Colonic mucosa (tissue), 4 donors: ENCODE measurements around the gene HDGFL2. TPM values are rescaled to one million over a fixed set of nuclear protein-coding genes. Genes with fewer than 3 reads are reported as not detected.

Experiments used
- DNase-seq: peaks from one replicate; pipeline ENCODE4 v3.0.0-alpha.2; 2020
- H3K27ac ChIP-seq: fragments of 200-600 bp; one replicate; pipeline ENCODE4 v1.8.0; 2021
- H3K27me3 ChIP-seq: fragments of 200-600 bp; one replicate; pipeline ENCODE4 v1.8.0; 2021
- H3K36me3 ChIP-seq: fragments of 200-600 bp; one replicate; pipeline ENCODE4 v1.8.0; 2021
- H3K4me1 ChIP-seq: fragments of 200-600 bp; one replicate; pipeline ENCODE4 v1.8.0; 2021; ENCODE audit warnings: mild to moderate bottlenecking
- H3K4me3 ChIP-seq: fragments of 200-600 bp; one replicate; pipeline ENCODE4 v1.8.0; 2021
- H3K9ac ChIP-seq, 2 donors: one replicate each; pipeline ENCODE4 v1.7.0; 2013; ENCODE audit warnings: control low read depth in 2 of 2, low read depth in 2 of 2, low read length in 2 of 2
- H3K9me3 ChIP-seq: fragments of 200-600 bp; one replicate; pipeline ENCODE4 v1.8.0; 2021
- CTCF ChIP-seq: fragments of 200-600 bp; IDR thresholded peaks from one replicate; pipeline ENCODE4 v1.8.0; 2022; ENCODE audit warnings: antibody characterized with exemption, mild to moderate bottlenecking
- intact Hi-C: fragments of 100-400 bp; cut with DNase I; formaldehyde crosslinking; loops from one replicate; pipeline ENCODE4 v1.14.1; 2022
- total RNA-seq, 2 donors: library from RNA; stranded (reverse); fragmentation: NEBNext Ultra II Directional in 1 of 2; extraction: Animal tissue kit (Norgen Biotek cat#: 25700) in 1 of 2; gene quantifications; one replicate each; pipeline ENCODE4 v1.2.1, GENCODE V29; 2021
- donor health status: healthy.
- donor health status: DM: no; HTN: no; CAD: no.
- donor health status: DM: no; HTN: no; CAD: no.

HDGFL2 gene
- total RNA-seq, 2 donors from 2014 or later = 32.7 to 55.0 TPM

- Histone ChIP-seq H3K9ac (no peak overlapping the region), H3K4me1 (no peaks in the 10 kb centered on the region), H3K36me3 (no peaks in the 10 kb centered on the region), H3K27me3 (no peaks in the 10 kb centered on the region), H3K4me3 (no peak overlapping the region), H3K9me3 (no peaks in the 10 kb centered on the region), H3K27ac (no peak overlapping the region)
- intact Hi-C loops = no loop called here
- TF ChIP-seq CTCF = no peak
- no peak for DNase-seq
Observed at GRCh38 chr19:4464815-4465581, 7.1 kb upstream of the HDGFL2 start.

GRCh38 chr19:4467835-4468234, 4.3 kb upstream of the HDGFL2 start:
- no peaks in the 10 kb centered on the region for H3K27me3 ChIP-seq
- H3K9ac ChIP-seq = no peak overlapping the region
- H3K36me3 ChIP-seq = no peaks in the 10 kb centered on the region
- no peaks in the 10 kb centered on the region for H3K4me1 ChIP-seq
- no peaks in the 10 kb centered on the region for H3K9me3 ChIP-seq
- H3K4me3 ChIP-seq = no peak overlapping the region
- H3K27ac ChIP-seq = no peak overlapping the region
- no peak for DNase-seq
- TF ChIP-seq CTCF = no peak
- intact Hi-C loops = no loop called here

- no peak for TF ChIP-seq CTCF
- H3K9me3 ChIP-seq = no peaks in the 10 kb centered on the region
- intact Hi-C loops = no loop called here
Observed at GRCh38 chr19:4471403-4472173, 509 bp upstream of the HDGFL2 start.

GRCh38 chr19:4473011-4473762, 1.1 kb downstream of the HDGFL2 start:
- peak overlapping the region; percentile 99 for H3K4me3 ChIP-seq
- no peaks in the 10 kb centered on the region for H3K36me3 ChIP-seq
- H3K9ac ChIP-seq = peak overlapping the region; percentile 78 to 87
- no peak for DNase-seq
- no peak overlapping the region for H3K27ac ChIP-seq
- no peaks in the 10 kb centered on the region for H3K27me3 ChIP-seq
- H3K9me3 ChIP-seq = no peaks in the 10 kb centered on the region
- intact Hi-C loops = no loop called here
- no peak for TF ChIP-seq CTCF
- no peaks in the 10 kb centered on the region for H3K4me1 ChIP-seq

More at GRCh38 chr19:4471403-4472173, 509 bp upstream of the HDGFL2 start:
- H3K36me3 ChIP-seq = no peaks in the 10 kb centered on the region
- peak; percentile 98 for DNase-seq
- H3K4me1 ChIP-seq = no peaks in the 10 kb centered on the region
- H3K4me3 ChIP-seq = peak overlapping the region; percentile 99
- peak overlapping the region; percentile 44 to 79 for H3K9ac ChIP-seq
- H3K27ac ChIP-seq = peak overlapping the region; percentile 96
- H3K27me3 ChIP-seq = no peaks in the 10 kb centered on the region

GRCh38 chr19:4473763-4474513, 1.8 kb downstream of the HDGFL2 start:
- DNase-seq = no peak
- Histone ChIP-seq H3K36me3 (no peaks in the 10 kb centered on the region), H3K4me1 (no peaks in the 10 kb centered on the region), H3K27ac (no peak overlapping the region), H3K4me3 (no peak overlapping the region), H3K9me3 (no peaks in the 10 kb centered on the region), H3K9ac (no peak overlapping the region), H3K27me3 (no peaks in the 10 kb centered on the region)
- TF ChIP-seq CTCF = no peak
- intact Hi-C loops = no loop called here
